Measurements from ENCODE around the gene LGALS13. TPM values are rescaled to one million over a fixed set of nuclear protein-coding genes. Genes with fewer than 3 reads are reported as not detected.

The LGALS13 gene
- polyA plus RNA-seq, 1 donor: not detected

DNA sequence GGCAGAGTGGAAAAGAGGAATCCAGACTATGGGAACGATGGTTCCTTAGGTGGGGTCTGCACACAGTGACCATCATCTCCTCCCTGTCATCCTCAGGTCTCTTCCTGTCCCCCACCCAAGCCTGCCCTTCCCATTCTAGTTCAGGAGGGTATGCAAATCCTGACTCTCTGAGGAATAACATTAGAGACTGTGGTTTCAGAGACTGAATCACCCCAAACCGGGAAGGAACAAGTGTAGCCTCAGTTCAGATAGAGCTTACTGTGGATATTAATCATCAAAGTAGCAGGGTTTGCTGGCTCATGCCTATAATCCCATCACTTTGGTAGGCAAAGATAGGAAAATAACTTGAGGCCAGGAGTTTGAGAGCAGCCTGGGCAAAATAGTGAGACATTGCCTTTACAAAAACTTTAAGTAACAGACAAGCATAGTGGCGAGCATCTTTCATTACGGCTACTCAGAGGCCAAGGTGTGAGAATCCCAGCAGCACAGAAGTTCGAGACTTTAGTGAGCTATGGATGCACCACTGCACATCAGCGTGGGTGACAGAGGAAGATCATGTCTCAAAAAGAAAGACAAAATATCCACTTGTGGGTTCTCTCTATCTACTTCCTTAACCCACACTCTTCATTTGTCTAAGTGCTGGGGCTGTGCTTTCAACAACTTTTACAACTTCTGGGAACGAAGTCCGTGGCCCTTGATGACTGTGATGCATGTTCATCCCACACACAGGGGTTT is 19.3 kb upstream of the LGALS13 start:
- no peaks in the 10 kb centered on the region for H3K9me3 ChIP-seq (ENCODE audit: control insufficient read depth, low read depth, low read length)
- no peaks in the 10 kb centered on the region for H3K4me1 ChIP-seq (ENCODE audit: control insufficient read depth, insufficient read depth, low read length)
- no peaks in the 10 kb centered on the region for H3K36me3 ChIP-seq (ENCODE audit: control insufficient read depth, insufficient read depth, low read length)
- no peak for DNase-seq
- no peaks in the 10 kb centered on the region for H3K27me3 ChIP-seq (ENCODE audit: control insufficient read depth, insufficient read depth, low read length)
- no peak overlapping the region for H3K27ac ChIP-seq (ENCODE audit: low read length)
- no peak overlapping the region for H3K4me3 ChIP-seq (ENCODE audit: low read length)
- WGBS (ENCODE audit: insufficient coverage, low lambda C conversion rate): no CpG with 5 or more reads among the region's 8 CpGs

DNA sequence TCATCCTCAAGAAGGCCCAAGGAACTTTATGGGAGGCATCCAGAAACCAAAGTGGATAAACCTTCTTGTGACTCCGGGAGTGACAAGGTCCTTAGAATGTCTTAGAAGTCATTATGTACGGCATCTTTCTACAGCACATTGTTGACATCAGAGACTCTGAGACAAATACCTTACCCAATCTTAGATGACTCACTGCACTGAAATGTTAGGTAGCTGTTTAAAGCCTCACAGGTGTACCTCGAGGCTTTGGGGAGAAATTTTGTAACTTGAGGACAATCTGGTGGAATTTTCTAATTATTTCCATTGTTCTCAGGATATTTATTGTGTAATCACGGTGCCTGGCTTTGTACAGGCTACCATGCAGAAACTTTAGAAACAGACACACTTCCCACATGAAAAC is 14.8 kb upstream of the LGALS13 start:
- H3K9me3 ChIP-seq (ENCODE audit: control insufficient read depth, low read depth, low read length): no peaks in the 10 kb centered on the region
- no peak overlapping the region for H3K4me3 ChIP-seq (ENCODE audit: low read length)
- no peaks in the 10 kb centered on the region for H3K27me3 ChIP-seq (ENCODE audit: control insufficient read depth, insufficient read depth, low read length)
- no peak overlapping the region for H3K27ac ChIP-seq (ENCODE audit: low read length)
- H3K4me1 ChIP-seq (ENCODE audit: control insufficient read depth, insufficient read depth, low read length): no peaks in the 10 kb centered on the region
- DNase-seq: no peak
- H3K36me3 ChIP-seq (ENCODE audit: control insufficient read depth, insufficient read depth, low read length): no peaks in the 10 kb centered on the region
- WGBS (ENCODE audit: insufficient coverage, low lambda C conversion rate): no CpG with 5 or more reads among the region's 4 CpGs

DNA sequence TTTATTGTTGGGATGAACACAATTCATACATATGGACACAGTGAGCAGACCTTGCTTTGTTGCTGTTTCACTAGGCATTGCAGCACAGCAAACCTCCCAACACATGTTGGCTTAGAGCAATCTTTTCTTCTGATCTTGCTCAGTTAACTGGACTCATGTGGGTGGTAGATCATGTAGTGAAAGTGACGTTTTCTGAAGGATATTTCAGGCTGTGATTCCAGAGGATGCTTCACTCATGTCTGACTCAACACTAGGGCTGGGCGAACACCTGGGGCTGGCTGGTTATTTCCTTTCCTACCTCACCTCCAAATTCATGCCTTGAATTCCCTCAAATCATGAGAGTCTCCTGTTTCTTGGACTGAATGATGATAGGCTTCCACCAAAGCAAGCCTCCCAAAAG is 14.3 kb upstream of the LGALS13 start:
- Histone ChIP-seq H3K27me3 (ENCODE audit: control insufficient read depth, insufficient read depth, low read length) (no peaks in the 10 kb centered on the region), H3K9me3 (ENCODE audit: control insufficient read depth, low read depth, low read length) (no peaks in the 10 kb centered on the region), H3K4me1 (ENCODE audit: control insufficient read depth, insufficient read depth, low read length) (no peaks in the 10 kb centered on the region), H3K27ac (ENCODE audit: low read length) (no peak overlapping the region), H3K36me3 (ENCODE audit: control insufficient read depth, insufficient read depth, low read length) (no peaks in the 10 kb centered on the region), H3K4me3 (ENCODE audit: low read length) (no peak overlapping the region)
- no CpG with 5 or more reads among the region's 2 CpGs for WGBS (ENCODE audit: insufficient coverage, low lambda C conversion rate)
- no peak for DNase-seq

DNA sequence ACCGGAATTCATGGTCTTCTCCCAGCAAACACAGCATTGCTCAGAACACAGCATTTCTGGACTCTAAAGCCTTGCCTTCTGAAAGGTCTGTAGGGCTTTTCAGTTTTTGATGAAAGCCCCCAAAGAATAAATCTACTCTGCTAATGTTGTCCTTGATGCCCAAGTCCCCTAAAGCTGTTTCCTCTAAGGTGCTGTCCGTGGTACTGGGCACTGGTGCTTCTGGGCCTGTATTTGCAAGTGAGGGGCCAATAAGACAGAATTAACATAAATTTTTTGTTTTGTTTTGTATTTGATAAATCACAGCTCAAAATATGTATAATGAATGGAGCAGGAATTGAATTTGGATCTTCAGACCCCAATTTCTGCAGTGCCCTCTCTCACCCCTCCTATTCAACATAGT is 12.1 kb upstream of the LGALS13 start:
- Histone ChIP-seq H3K9me3 (ENCODE audit: control insufficient read depth, low read depth, low read length) (no peaks in the 10 kb centered on the region), H3K4me1 (ENCODE audit: control insufficient read depth, insufficient read depth, low read length) (no peaks in the 10 kb centered on the region), H3K27me3 (ENCODE audit: control insufficient read depth, insufficient read depth, low read length) (no peaks in the 10 kb centered on the region), H3K36me3 (ENCODE audit: control insufficient read depth, insufficient read depth, low read length) (no peaks in the 10 kb centered on the region), H3K27ac (ENCODE audit: low read length) (no peak overlapping the region), H3K4me3 (ENCODE audit: low read length) (no peak overlapping the region)
- WGBS (ENCODE audit: insufficient coverage, low lambda C conversion rate): 20% methylated on average over 1 of the region's 2 CpGs
- no peak for DNase-seq

DNA sequence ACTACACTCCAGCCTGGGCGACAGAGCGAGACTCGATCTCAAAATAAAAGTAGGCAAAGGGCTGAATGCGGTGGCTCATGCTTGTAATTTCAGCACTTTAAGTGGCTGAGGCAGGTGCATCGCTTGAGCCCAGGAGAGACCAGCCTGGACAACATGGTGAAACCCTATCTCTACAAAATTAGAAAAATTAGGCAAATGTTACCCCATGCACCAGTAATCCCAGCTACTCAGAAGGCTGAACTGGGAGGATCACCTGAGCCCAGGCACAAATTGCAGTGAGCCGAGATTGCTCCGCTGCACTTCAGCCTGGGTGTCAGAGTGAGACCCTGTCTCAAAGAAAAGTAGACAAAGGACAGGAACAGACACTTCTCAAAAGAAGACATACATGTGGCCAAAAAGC is 9.9 kb upstream of the LGALS13 start:
- Histone ChIP-seq H3K9me3 (ENCODE audit: control insufficient read depth, low read depth, low read length) (no peaks in the 10 kb centered on the region), H3K36me3 (ENCODE audit: control insufficient read depth, insufficient read depth, low read length) (no peaks in the 10 kb centered on the region), H3K27me3 (ENCODE audit: control insufficient read depth, insufficient read depth, low read length) (no peaks in the 10 kb centered on the region), H3K27ac (ENCODE audit: low read length) (no peak overlapping the region), H3K4me3 (ENCODE audit: low read length) (no peak overlapping the region), H3K4me1 (ENCODE audit: control insufficient read depth, insufficient read depth, low read length) (no peaks in the 10 kb centered on the region)
- no peak for DNase-seq
- no CpG with 5 or more reads among the region's 7 CpGs for WGBS (ENCODE audit: insufficient coverage, low lambda C conversion rate)

DNA sequence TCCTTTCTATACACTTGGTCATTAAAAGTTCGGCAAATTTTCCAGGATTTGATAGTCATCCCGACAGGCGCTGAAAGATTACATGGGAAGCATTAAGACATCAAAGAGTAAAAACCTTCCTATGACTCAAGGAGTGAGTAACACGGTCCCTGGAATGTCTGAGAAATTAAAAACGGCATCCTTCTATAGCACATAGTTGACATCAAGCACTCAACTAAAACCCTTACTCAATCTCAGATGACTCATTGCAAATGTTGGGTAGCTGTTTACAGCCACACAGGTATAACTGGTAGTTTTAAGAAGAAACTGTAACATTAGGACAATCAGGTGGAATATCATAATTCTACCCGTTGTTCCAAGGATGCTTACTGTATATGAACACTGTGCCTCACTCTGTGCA is 6.4 kb upstream of the LGALS13 start:
- no peaks in the 10 kb centered on the region for H3K9me3 ChIP-seq (ENCODE audit: control insufficient read depth, low read depth, low read length)
- no peak for DNase-seq
- H3K4me1 ChIP-seq (ENCODE audit: control insufficient read depth, insufficient read depth, low read length): no peaks in the 10 kb centered on the region
- H3K27ac ChIP-seq (ENCODE audit: low read length): no peak overlapping the region
- H3K36me3 ChIP-seq (ENCODE audit: control insufficient read depth, insufficient read depth, low read length): no peaks in the 10 kb centered on the region
- H3K4me3 ChIP-seq (ENCODE audit: low read length): no peak overlapping the region
- no CpG with 5 or more reads among the region's 6 CpGs for WGBS (ENCODE audit: insufficient coverage, low lambda C conversion rate)
- H3K27me3 ChIP-seq (ENCODE audit: control insufficient read depth, insufficient read depth, low read length): no peaks in the 10 kb centered on the region

DNA sequence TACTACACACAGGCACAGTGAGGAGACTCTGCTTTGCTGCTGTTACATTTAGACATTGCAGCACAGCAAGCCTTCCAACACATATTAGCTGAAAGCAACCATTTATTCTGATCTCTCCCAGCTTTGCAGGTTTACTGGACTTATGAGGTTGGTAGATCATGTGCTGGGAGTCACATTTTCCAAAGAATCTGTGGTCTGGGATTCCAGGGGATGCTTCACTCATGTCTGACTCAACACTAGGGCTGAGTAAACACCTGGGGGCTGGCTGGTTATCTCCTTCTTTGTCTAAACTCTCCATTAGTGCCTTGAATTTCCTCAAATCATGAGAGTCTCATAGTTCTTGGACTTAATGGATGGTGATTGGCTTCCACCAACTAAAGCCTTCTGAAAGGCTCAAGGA is 5.4 kb upstream of the LGALS13 start:
- no peak overlapping the region for H3K27ac ChIP-seq (ENCODE audit: low read length)
- no peak overlapping the region for H3K4me3 ChIP-seq (ENCODE audit: low read length)
- no peaks in the 10 kb centered on the region for H3K4me1 ChIP-seq (ENCODE audit: control insufficient read depth, insufficient read depth, low read length)
- DNase-seq: no peak
- H3K36me3 ChIP-seq (ENCODE audit: control insufficient read depth, insufficient read depth, low read length): no peaks in the 10 kb centered on the region
- no peaks in the 10 kb centered on the region for H3K27me3 ChIP-seq (ENCODE audit: control insufficient read depth, insufficient read depth, low read length)
- no peaks in the 10 kb centered on the region for H3K9me3 ChIP-seq (ENCODE audit: control insufficient read depth, low read depth, low read length)

DNA sequence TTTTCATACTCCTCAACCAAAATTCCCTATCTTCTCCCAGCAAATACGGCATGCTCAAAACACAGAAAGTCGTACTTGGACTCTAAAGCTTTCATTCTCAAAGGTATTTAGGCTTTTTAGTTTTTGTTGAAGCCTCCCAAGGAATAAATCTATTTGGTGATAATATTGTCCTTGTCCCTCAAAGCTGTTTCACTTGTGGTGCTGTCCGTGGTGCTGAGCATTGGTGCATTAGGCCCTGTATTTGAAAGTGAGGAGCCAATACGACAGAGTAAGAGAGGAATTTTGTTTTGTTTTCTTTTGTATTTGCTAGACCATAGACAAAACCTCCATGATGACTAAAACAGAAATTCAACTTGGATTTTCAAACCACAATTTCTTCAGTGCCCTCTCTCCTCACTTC is 3.2 kb upstream of the LGALS13 start:
- no peak for DNase-seq
- WGBS (ENCODE audit: insufficient coverage, low lambda C conversion rate): no CpG with 5 or more reads among the region's 4 CpGs
- no peak overlapping the region for H3K27ac ChIP-seq (ENCODE audit: low read length)
- H3K27me3 ChIP-seq (ENCODE audit: control insufficient read depth, insufficient read depth, low read length): no peaks in the 10 kb centered on the region
- H3K4me3 ChIP-seq (ENCODE audit: low read length): no peak overlapping the region
- H3K9me3 ChIP-seq (ENCODE audit: control insufficient read depth, low read depth, low read length): no peaks in the 10 kb centered on the region
- no peaks in the 10 kb centered on the region for H3K4me1 ChIP-seq (ENCODE audit: control insufficient read depth, insufficient read depth, low read length)
- no peaks in the 10 kb centered on the region for H3K36me3 ChIP-seq (ENCODE audit: control insufficient read depth, insufficient read depth, low read length)

DNA sequence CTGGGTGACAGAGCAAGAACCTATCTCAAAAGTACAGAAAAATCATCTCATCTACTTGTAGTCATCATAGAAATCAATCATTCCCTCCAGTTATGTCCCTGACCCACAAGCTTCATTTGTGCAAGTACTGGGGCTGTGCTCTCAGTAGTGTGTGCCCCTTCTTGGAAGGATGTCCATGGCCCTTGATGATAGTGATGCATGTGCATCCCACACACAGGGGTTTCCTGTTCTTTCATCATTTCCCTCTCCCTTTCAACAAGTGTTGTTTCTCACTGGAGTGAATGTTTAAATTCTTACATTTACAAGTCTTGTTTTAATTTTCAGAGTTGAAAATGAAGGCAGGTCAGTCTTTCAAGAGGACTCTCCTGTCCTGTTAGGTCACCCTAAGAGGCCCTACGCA is 1.5 kb downstream of the LGALS13 start:
- H3K9me3 ChIP-seq (ENCODE audit: control insufficient read depth, low read depth, low read length): no peaks in the 10 kb centered on the region
- no peaks in the 10 kb centered on the region for H3K36me3 ChIP-seq (ENCODE audit: control insufficient read depth, insufficient read depth, low read length)
- no peak for DNase-seq
- no CpG with 5 or more reads among the region's 1 CpG for WGBS (ENCODE audit: insufficient coverage, low lambda C conversion rate)
- H3K4me1 ChIP-seq (ENCODE audit: control insufficient read depth, insufficient read depth, low read length): no peaks in the 10 kb centered on the region
- no peak overlapping the region for H3K4me3 ChIP-seq (ENCODE audit: low read length)
- no peak overlapping the region for H3K27ac ChIP-seq (ENCODE audit: low read length)
- H3K27me3 ChIP-seq (ENCODE audit: control insufficient read depth, insufficient read depth, low read length): no peaks in the 10 kb centered on the region

DNA sequence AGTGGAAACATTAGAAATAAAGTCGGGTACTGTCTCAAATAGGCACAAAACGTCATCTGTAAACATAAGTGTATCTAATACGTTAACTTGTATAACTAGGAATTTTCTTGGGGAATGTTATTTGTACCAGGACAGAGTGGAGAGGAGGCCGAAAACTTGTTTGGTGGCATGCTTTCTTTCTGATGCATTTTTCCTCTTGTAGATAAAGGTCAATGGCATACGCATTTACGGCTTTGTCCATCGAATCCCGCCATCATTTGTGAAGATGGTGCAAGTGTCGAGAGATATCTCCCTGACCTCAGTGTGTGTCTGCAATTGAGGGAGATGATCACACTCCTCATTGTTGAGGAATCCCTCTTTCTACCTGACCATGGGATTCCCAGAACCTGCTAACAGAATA is 4.7 kb downstream of the LGALS13 start:
- Histone ChIP-seq H3K4me1 (ENCODE audit: control insufficient read depth, insufficient read depth, low read length) (no peaks in the 10 kb centered on the region), H3K36me3 (ENCODE audit: control insufficient read depth, insufficient read depth, low read length) (no peaks in the 10 kb centered on the region), H3K4me3 (ENCODE audit: low read length) (no peak overlapping the region), H3K9me3 (ENCODE audit: control insufficient read depth, low read depth, low read length) (no peaks in the 10 kb centered on the region), H3K27me3 (ENCODE audit: control insufficient read depth, insufficient read depth, low read length) (no peaks in the 10 kb centered on the region), H3K27ac (ENCODE audit: low read length) (no peak overlapping the region)
- no peak for DNase-seq
- no CpG with 5 or more reads among the region's 9 CpGs for WGBS (ENCODE audit: insufficient coverage, low lambda C conversion rate)

DNA sequence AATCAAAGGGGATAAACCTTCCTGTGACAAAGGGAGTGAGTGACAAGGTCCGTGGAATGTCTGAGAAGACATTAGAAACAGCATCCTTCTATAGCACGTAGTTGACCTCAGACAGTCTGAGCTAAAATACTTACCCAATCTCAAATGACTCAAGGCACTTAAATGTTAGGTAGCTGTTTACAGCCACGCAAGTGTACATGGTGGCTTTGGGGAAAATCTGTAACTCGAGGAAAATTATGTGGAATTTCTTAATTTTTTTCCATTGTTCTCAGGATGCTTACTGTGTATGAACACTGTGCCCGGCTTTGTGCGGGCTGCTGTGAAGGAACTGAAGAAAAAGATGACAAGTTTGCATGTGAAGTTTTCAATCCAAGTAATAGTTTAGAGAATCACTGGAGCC is 5.2 kb downstream of the LGALS13 start:
- no peak overlapping the region for H3K27ac ChIP-seq (ENCODE audit: low read length)
- H3K4me3 ChIP-seq (ENCODE audit: low read length): no peak overlapping the region
- 89% methylated on average over 3 of the region's 6 CpGs for whole genome bisulfite sequencing (ENCODE audit: insufficient coverage, low lambda C conversion rate)
- H3K4me1 ChIP-seq (ENCODE audit: control insufficient read depth, insufficient read depth, low read length): no peaks in the 10 kb centered on the region
- H3K27me3 ChIP-seq (ENCODE audit: control insufficient read depth, insufficient read depth, low read length): no peaks in the 10 kb centered on the region
- no peak for DNase-seq
- no peaks in the 10 kb centered on the region for H3K9me3 ChIP-seq (ENCODE audit: control insufficient read depth, low read depth, low read length)
- H3K36me3 ChIP-seq (ENCODE audit: control insufficient read depth, insufficient read depth, low read length): no peaks in the 10 kb centered on the region

All from large intestine (tissue), 3 donors.